HG03460 (cell line): ENCODE data around the gene TTC28.
"Not testable (repeated sequence)": the region's sequence is repeated elsewhere in the genome, so short reads cannot be mapped to it uniquely, and the experiment has no call there.

Experiments
- ATAC-seq: cut with Tn5 transposase; IDR thresholded peaks from one replicate; pipeline ENCODE4 v1.9.1; 2021; ENCODE audit not compliant: unreplicated experiment

TTC28 gene

GRCh38 chr22:28560743-28561101 is 118.9 kb downstream of the TTC28 start:
- not testable (repeated sequence) for ATAC-seq

DNA sequence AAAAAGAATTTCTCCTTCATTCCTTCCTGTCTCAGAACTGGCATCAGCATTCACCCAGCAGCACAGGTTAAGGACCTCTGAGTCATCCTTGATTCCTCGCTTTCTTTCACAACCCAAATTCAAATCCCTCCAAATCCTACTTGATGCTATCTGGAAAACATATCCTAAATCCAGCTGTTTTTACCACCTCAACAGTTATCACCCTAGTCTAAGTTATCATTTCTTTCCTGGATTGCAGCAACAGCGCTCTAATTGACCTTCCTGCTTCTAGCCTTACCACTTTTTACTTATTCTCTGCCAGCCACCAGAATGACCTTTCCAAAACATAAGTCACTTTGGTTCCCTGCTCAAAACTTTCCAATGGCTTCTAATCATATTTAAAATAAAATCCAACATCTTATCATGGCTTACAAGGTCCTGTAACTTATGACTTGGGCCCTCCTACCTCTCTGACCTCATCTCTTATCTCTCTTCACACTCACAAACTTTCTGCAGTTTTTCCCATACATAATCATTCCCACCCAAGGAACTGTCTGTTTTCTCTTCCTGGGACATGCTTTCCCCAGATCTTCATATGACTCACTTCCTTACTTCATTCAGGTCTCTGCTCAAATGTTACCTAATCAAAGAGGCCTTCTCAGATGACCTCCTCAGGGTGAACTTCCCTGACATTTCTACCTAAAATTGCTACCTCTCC is 119.4 kb downstream of the TTC28 start:
- ATAC-seq: no peak

DNA sequence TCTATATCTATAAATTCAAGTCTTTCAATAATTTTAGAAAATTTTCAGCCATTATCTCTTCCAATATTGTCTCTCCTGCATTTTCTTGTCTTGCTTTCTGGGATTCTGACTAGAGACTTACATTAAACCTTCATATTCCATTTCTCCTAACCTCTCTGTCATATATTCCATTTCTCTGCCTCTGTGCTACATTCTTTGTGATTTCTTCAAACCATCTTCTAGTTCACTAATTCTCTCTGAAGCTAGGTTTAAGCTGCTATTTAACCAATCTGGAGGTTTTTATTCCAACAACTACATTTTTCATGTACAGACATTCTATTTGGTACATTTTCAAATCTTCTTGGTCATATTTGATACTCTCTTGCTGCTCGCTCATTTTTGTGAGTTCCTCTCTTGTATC is 122.5 kb downstream of the TTC28 start:
- ATAC-seq: no peak

DNA sequence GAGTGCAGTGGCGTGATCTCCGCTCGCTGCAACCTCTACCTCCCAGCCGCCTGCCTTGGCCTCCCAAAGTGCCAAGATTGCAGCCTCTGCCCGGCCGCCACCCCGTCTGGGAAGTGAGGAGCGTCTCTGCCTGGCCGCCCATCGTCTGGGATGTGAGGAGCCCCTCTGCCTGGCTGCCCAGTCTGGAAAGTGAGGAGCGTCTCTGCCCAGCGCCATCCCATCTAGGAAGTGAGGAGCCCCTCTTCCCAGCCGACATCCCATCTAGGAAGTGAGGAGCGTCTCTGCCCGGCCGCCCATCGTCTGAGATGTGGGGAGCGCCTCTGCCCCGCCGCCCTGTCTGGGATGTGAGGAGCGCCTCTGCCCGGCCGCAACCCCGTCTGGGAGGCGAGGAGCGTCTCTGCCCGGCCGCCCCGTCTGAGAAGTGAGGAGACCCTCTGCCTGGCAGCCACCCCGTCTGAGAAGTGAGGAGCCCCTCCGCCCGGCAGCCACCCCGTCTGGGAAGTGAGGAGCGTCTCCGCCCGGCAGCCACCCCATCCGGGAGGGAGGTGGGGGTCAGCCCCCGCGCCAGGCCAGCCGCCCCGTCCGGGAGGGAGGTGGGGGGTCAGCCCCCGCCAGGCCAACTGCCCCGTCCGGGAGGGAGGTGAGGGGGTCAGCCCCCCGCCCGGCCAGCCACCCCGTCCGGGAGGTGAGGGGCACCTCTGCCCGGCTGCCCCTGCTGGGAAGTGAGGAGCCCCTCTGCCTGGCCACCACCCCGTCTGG is 126.4 kb downstream of the TTC28 start:
- ATAC-seq: not testable (repeated sequence)

DNA sequence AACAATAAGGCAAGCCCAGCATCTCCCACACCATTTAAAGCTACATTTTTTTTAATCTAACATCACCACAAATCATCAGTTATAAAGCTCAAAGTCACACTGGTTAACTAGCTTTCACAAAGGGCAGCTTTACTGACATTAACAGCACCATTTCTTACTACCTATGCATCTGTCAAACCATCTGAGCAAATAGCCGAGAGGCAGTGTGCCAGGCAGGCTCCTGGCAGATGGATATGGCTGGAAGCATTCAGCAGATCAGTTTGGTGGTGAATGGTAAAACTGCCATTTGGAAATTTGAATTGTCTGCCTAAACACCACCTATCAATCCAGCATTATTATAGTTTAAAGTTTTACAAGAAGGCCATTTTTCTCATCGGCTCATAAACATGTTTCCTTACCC is 131.2 kb downstream of the TTC28 start:
- ATAC-seq: no peak

- ATAC-seq: no peak
Observed at GRCh38 chr22:28547132-28547842, 132.4 kb downstream of the TTC28 start.

DNA sequence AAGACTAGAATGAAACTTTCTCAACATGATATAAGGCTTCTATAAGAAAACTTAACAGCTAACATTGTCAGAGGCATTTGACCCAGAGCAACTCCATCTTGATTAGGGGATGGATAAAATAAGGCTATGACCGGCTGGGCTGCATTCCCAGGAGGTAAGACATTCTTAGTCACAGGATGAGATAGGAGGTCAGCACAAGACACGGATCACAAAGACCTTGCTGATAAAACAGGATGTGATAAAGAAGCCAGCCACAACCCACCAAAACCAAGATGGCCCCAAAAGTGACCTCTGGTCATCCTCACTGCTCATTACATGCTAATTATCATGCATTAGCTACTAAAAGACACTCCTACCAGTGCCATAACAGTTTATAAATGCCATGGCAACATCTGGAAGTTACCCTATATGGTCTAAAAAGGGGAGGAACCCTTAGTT is 135.2 kb downstream of the TTC28 start:
- no peak for ATAC-seq

- no peak for ATAC-seq
Observed at GRCh38 chr22:28542980-28543621, 136.5 kb downstream of the TTC28 start.

DNA sequence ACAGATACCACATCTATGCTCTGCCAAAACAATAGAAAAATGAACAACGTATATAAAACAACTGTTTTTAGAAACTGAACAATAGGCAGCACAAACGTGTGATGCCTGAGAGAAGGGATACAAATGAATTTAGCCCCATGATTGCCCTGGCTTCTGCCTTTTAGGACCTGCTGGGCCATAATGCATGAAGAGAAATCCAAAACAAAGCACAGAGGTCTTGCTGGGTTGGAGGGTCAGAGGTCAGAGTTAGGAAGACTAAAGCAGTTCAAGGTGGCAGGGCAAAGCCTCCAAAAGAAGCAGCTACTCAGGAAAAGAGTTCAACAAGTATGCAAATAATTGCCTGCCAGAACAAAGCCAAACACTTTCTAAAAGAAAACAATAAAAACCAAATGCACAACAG is 138.5 kb downstream of the TTC28 start:
- no peak for ATAC-seq

DNA sequence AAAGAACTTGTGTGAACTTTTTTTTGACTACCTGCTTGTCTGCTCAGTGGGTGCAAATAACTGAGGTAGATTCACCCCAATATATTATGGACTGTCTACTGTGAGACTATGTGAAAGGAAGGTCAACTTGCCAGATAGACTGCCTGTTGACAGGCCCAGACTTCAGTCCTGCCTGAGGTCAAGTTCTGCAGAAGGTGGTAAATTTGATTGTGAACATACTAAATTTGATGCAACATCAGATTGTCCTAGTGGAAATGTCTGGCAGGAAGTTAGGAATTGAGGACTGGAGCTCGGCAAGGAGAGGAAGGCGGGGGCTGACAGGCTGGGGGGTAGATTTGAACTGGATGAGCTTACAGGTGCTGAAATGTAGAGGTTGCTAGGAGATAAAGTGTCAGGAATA is 140.7 kb downstream of the TTC28 start:
- ATAC-seq: no peak

- not testable (repeated sequence) for ATAC-seq
Observed at GRCh38 chr22:28530565-28530964, 149.1 kb downstream of the TTC28 start.

DNA sequence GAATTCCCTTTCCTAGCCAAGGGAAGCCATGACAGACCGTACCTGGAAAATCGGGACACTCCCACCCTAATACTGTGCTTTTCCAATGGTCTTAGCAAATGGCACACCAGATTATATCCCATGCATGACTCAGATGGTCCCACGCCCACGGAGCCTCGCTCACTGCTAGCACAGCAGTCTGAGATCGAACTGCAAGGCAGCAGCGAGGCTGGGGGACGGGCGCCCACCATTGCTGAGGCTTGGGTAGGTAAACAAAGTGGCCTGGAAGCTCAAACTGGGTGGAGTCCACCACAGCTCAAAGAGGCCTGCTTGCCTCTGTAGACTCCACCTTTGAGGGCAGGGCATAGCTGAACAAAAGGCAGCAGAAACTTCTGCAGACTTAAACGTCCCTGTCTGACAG is 150.5 kb downstream of the TTC28 start:
- not testable (repeated sequence) for ATAC-seq

DNA sequence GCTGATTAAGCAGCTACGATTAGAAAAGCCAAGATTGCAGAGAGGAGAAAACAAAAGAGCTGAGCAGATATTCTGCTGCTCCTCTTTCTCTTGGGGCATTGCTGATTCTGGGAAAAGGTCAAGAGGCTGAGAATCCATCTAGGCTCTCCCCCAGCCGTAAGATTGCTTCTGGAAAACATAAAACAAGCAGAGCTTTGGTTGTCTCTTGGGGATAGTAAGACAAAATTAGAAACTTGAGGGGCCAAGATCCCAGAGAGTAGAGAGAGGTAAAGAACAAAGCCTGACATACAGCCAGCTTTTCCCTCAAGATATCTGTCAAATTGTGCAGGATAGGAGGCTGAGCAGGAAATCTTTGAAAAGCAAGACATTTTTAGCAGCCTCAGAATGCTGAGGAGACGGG is 158.2 kb downstream of the TTC28 start:
- no peak for ATAC-seq

- ATAC-seq: no peak
Observed at GRCh38 chr22:28514321-28514821, 165.3 kb downstream of the TTC28 start.

- not testable (repeated sequence) for ATAC-seq
Observed at GRCh38 chr22:28512387-28512786, 167.3 kb downstream of the TTC28 start.

- no peak for ATAC-seq
Observed at GRCh38 chr22:28507896-28508295, 171.7 kb downstream of the TTC28 start.

DNA sequence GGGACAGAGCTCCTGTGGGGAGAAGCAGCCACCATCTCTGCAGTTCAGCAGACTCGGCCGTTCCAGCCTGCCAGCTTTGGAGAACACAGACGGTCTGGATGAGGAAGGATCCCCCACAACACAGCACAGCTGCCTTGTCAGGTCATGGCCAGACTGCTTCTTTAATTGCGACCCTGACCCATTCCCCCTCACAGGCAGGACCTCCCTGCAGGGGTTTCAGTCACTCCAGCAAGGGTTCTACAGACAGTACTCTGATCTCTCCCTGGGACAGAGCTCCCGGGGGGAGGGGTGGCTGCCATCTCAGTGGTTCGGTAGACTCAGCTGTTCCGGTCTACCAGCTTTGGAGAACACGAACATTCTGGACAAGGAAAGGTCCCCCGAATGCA is 173.5 kb downstream of the TTC28 start:
- no peak for ATAC-seq

DNA sequence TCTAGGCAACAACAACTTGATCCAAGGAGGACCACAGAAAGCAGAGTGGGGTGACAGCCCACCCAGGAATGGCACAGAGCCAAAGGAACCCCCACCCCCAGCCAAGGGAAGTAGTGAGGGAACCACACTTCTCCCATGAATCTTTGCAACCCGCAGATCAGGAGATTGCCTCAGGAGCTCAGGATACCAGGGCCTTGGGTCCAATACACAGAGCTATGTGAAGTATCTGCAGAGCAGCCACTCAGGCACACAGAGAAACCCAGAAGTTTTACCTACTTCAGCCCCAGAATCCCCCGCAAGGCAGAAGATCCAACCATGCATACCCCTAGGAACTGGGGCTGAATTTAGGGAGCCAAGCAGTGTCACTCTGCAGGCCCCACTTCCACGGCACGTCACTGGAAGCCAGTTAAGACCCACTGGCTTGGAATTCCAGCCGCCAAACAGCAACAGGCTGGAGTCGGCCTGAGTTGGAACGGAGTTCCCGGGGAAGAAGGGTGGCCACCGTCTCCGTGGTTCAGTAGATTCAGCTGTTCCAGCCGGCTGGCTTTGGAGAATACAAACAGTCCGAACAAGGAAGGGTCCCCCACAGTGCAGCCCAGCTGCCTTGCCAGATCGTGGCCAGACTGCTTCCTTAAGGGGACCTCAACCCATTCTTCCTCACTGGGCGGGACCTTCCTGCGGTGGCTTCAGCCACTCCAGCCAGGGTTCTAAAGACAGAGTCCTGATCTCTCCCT is 174.1 kb downstream of the TTC28 start:
- no peak for ATAC-seq

DNA sequence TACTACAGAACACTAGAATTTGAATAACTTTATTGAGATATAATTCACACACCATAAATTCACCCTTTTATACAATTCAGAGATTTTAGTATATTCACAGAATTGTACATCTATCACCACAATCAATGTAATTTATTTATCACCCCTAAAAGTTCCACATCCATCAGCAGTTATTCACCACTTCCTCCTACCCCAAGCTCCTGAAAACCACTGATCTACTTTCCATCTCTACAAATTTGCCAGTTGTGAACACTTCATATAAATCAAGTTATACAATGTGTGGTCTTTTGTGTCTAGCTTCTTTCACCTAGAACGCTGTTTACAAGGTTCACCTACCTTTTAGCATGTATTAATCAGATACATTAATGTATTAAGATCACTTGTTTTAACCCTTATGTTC is 179.6 kb downstream of the TTC28 start:
- no peak for ATAC-seq

DNA sequence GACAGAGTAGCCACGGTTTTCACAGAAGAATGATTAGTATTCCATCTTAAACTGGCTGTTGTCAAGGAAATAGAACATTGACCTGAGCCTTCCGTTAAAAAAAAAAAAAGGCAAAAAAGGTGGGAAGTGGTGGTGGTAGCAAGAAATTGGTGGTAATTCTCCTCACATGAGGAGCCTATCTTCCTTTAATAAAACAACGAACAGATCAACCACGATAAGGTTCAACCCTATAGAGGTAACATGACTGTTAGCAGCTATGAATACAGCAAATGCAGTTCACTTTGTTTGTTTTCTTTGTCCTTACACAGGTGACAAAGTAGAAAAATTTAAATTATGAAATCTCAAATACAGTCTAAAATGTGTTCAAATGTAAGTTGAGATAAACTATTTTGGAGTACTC is 181.6 kb downstream of the TTC28 start:
- ATAC-seq: no peak

DNA sequence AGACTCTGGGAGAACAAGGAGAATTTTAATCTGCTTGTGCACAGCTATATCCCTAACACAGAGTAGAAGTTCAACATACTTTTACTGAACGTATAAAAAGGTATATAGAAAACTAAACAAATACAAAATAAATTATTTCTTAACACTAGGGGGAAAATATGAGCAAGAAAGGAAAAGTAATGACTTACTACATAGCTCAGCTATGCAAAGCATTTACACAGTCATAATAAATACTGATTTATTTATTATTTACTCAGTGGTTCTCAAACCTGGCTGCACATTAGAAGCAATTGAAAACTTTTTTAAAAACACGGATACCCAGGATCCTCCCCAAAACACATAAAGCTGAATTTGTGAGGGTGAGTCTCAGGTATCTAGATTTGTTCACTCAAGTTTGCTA is 182.5 kb downstream of the TTC28 start:
- no peak for ATAC-seq
